HepG2 (cell line): ENCODE measurements around the gene ERF. TPM values are rescaled to one million over a fixed set of nuclear protein-coding genes. Genes with fewer than 3 reads are reported as not detected.

ENCODE experiments used
- AKAP8 ChIP-seq: sonication (generic); formaldehyde crosslinking; IDR thresholded peaks from 2 replicates; pipeline ENCODE4 v1.5.1; 2020; ENCODE audit warnings: mild to moderate bottlenecking, missing genetic modification reagents
- FOXC1 ChIP-seq: sonication (generic); formaldehyde crosslinking; IDR thresholded peaks from 2 replicates; pipeline ENCODE4 v1.8.0; 2022; ENCODE audit warnings: mild to moderate bottlenecking, missing genetic modification reagents, borderline replicate concordance
- GZF1 ChIP-seq: sonication (generic); formaldehyde crosslinking; IDR thresholded peaks from 2 replicates; pipeline ENCODE4 v1.5.1; 2020; ENCODE audit warnings: mild to moderate bottlenecking, missing genetic modification reagents
- MED1 ChIP-seq: sonication (generic); formaldehyde crosslinking; IDR thresholded peaks from 2 replicates; pipeline ENCODE4 v1.4.0; 2020; ENCODE audit warnings: missing genetic modification reagents
- MTF2 ChIP-seq: sonication (generic); formaldehyde crosslinking; IDR thresholded peaks from 2 replicates; pipeline ENCODE4 v1.5.0; 2020; ENCODE audit warnings: missing genetic modification reagents, borderline replicate concordance
- PITX1 ChIP-seq: sonication (generic); formaldehyde crosslinking; IDR thresholded peaks from 2 replicates; pipeline ENCODE4 v1.5.1; 2020; ENCODE audit warnings: mild to moderate bottlenecking, missing genetic modification reagents
- ZFP36 ChIP-seq: fragments of 150-350 bp; IDR thresholded peaks from 2 replicates; pipeline ENCODE4 v1.6.1; 2018; ENCODE audit warnings: borderline replicate concordance, low read length, low read depth; ENCODE audit not compliant: partially characterized antibody
- ZNF230 ChIP-seq: sonication (generic); formaldehyde crosslinking; IDR thresholded peaks from 2 replicates; pipeline ENCODE4 v1.4.0; 2020; ENCODE audit warnings: mild to moderate bottlenecking, missing genetic modification reagents
- ZNF670 ChIP-seq: sonication (generic); formaldehyde crosslinking; IDR thresholded peaks from 2 replicates; pipeline ENCODE4 v1.8.0; 2022; ENCODE audit warnings: mild to moderate bottlenecking, missing genetic modification reagents, borderline replicate concordance
- ZNF850 ChIP-seq: sonication (generic); formaldehyde crosslinking; conservative IDR thresholded peaks from 2 replicates; pipeline ENCODE4 v1.9.0; 2021; ENCODE audit warnings: mild to moderate bottlenecking, missing genetic modification reagents
- polyA plus RNA-seq, 8 experiments: library from polyadenylated mRNA; depleted of rRNA in 3 of 8; stranded (reverse) in 7 of 8; unstranded in 1 of 8; fragments of >200 nt; fragmentation: Illumina TruSeq in 4 of 8; extraction: Trizol in 4 of 8; gene quantifications; 2 replicates each; pipeline versions ENCODE4 v1.2.1 to v1.2.3, GENCODE V29; 2011 to 2016; ENCODE audit warnings: low read depth in 4 of 8, missing spikeins in 1 of 8, mixed read lengths in 1 of 8; ENCODE audit not compliant: insufficient read depth in 1 of 8
- total RNA-seq, 5 experiments: library from RNA; depleted of rRNA; stranded (reverse); fragments of >200 nt; fragmentation: Illumina TruSeq; extraction: Trizol; gene quantifications; 2 replicates each; pipeline ENCODE4 v1.2.3, GENCODE V29; 2016; ENCODE audit warnings: low read depth in 1 of 5
- TF ChIP-seq, protein P1 (sequence below): sonication (generic); formaldehyde crosslinking; IDR thresholded peaks from 2 replicates; pipeline ENCODE4 v1.4.0; 2020; ENCODE audit warnings: missing genetic modification reagents
- TF ChIP-seq, protein P2 (sequence below): sonication (generic); formaldehyde crosslinking; IDR thresholded peaks from 2 replicates; pipeline ENCODE4 v1.5.0; 2020; ENCODE audit warnings: missing genetic modification reagents, mild to moderate bottlenecking, borderline replicate concordance
- TF ChIP-seq, protein P3 (sequence below): sonication (generic); formaldehyde crosslinking; IDR thresholded peaks from 2 replicates; pipeline ENCODE4 v1.4.0; 2020; ENCODE audit warnings: missing genetic modification reagents, borderline replicate concordance
- TF ChIP-seq, protein P4 (sequence below): fragments of 450-650 bp; IDR thresholded peaks from 2 replicates; pipeline ENCODE4 v1.6.1; 2017; ENCODE audit warnings: mild to moderate bottlenecking

ERF gene
- total and polyA plus RNA-seq, 2 of the 13 experiments (the other 11 are each of a cell fraction or from before 2014, with no cell fraction given): 67.1 to 69.9 TPM

DNA sequence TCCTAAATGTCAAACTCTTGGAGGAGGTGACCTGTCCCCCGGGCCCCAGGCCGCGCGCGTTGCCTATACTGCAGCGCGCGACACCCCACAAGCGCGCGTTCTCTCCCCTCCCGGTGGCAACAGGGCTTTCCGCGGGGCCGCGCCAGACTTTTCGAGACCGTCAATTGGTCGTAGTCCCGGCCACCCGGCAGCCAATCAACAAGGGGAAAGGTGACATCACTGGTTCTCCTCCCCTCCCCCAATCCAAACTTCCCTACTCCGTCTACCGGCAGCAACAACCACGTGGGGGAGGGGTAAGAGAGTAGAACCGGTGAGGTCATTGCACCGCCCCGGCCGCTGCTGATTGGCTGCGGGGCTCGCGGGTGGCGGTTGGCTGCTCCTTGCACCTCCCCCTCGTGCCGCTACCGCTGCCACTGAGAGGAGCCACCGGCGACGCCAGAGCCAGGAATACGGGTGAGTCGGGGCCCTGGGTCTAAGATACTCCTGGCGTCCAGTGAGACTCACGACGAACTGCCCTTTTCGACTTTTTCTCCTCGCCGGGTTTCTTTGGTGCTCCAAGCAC is 13.3 kb upstream of the ERF start (continued):
- no peak for TF ChIP-seq ZFP36
- no peak for TF ChIP-seq ZNF670 (CRISPR knock-in tag)
- peak; percentile 72 for TF ChIP-seq MED1
- no peak for TF ChIP-seq ZNF230 (CRISPR knock-in tag)
- TF ChIP-seq, protein P1, sequence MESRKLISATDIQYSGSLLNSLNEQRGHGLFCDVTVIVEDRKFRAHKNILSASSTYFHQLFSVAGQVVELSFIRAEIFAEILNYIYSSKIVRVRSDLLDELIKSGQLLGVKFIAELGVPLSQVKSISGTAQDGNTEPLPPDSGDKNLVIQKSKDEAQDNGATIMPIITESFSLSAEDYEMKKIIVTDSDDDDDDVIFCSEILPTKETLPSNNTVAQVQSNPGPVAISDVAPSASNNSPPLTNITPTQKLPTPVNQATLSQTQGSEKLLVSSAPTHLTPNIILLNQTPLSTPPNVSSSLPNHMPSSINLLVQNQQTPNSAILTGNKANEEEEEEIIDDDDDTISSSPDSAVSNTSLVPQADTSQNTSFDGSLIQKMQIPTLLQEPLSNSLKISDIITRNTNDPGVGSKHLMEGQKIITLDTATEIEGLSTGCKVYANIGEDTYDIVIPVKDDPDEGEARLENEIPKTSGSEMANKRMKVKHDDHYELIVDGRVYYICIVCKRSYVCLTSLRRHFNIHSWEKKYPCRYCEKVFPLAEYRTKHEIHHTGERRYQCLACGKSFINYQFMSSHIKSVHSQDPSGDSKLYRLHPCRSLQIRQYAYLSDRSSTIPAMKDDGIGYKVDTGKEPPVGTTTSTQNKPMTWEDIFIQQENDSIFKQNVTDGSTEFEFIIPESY: no peak
- no peak; the same call in 1 of the 2 replicates for TF ChIP-seq PITX1 (CRISPR knock-in tag)
- no peak for TF ChIP-seq ZNF850 (CRISPR knock-in tag)
- TF ChIP-seq FOXC1: 0 out of 2 replicates have a peak, but pooled peaks have one; percentile 42
- TF ChIP-seq AKAP8 (CRISPR knock-in tag): no peak; the same call in 1 of the 2 replicates
- no peak for TF ChIP-seq MTF2 (CRISPR knock-in tag)
- TF ChIP-seq, protein P2, sequence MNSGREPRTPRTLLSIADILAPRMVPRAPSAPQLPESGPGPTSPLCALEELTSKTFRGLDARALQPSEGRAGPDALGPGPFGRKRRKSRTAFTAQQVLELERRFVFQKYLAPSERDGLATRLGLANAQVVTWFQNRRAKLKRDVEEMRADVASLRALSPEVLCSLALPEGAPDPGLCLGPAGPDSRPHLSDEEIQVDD: no peak
- TF ChIP-seq, protein P3, sequence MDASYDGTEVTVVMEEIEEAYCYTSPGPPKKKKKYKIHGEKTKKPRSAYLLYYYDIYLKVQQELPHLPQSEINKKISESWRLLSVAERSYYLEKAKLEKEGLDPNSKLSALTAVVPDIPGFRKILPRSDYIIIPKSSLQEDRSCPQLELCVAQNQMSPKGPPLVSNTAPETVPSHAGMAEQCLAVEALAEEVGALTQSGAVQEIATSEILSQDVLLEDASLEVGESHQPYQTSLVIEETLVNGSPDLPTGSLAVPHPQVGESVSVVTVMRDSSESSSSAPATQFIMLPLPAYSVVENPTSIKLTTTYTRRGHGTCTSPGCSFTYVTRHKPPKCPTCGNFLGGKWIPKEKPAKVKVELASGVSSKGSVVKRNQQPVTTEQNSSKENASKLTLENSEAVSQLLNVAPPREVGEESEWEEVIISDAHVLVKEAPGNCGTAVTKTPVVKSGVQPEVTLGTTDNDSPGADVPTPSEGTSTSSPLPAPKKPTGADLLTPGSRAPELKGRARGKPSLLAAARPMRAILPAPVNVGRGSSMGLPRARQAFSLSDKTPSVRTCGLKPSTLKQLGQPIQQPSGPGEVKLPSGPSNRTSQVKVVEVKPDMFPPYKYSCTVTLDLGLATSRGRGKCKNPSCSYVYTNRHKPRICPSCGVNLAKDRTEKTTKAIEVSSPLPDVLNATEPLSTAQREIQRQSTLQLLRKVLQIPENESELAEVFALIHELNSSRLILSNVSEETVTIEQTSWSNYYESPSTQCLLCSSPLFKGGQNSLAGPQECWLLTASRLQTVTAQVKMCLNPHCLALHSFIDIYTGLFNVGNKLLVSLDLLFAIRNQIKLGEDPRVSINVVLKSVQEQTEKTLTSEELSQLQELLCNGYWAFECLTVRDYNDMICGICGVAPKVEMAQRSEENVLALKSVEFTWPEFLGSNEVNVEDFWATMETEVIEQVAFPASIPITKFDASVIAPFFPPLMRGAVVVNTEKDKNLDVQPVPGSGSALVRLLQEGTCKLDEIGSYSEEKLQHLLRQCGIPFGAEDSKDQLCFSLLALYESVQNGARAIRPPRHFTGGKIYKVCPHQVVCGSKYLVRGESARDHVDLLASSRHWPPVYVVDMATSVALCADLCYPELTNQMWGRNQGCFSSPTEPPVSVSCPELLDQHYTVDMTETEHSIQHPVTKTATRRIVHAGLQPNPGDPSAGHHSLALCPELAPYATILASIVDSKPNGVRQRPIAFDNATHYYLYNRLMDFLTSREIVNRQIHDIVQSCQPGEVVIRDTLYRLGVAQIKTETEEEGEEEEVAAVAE (CRISPR knock-in tag): peak; percentile 50; the same call in 1 of the 2 replicates
- no peak for TF ChIP-seq GZF1 (CRISPR knock-in tag)
- TF ChIP-seq, protein P4, sequence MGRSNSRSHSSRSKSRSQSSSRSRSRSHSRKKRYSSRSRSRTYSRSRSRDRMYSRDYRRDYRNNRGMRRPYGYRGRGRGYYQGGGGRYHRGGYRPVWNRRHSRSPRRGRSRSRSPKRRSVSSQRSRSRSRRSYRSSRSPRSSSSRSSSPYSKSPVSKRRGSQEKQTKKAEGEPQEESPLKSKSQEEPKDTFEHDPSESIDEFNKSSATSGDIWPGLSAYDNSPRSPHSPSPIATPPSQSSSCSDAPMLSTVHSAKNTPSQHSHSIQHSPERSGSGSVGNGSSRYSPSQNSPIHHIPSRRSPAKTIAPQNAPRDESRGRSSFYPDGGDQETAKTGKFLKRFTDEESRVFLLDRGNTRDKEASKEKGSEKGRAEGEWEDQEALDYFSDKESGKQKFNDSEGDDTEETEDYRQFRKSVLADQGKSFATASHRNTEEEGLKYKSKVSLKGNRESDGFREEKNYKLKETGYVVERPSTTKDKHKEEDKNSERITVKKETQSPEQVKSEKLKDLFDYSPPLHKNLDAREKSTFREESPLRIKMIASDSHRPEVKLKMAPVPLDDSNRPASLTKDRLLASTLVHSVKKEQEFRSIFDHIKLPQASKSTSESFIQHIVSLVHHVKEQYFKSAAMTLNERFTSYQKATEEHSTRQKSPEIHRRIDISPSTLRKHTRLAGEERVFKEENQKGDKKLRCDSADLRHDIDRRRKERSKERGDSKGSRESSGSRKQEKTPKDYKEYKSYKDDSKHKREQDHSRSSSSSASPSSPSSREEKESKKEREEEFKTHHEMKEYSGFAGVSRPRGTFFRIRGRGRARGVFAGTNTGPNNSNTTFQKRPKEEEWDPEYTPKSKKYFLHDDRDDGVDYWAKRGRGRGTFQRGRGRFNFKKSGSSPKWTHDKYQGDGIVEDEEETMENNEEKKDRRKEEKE: no peak
